Left hindlimb (tissue), 1 donor: ENCODE results near the gene RABGGTA.
"Not testable (repeated sequence)": the region's sequence is repeated elsewhere in the genome, so short reads cannot be mapped to it uniquely, and the experiment has no call there.

Source experiments
- DNase-seq: peaks from one replicate; pipeline ENCODE4 v3.0.0-alpha.2; 2018

Gene RABGGTA

DNA sequence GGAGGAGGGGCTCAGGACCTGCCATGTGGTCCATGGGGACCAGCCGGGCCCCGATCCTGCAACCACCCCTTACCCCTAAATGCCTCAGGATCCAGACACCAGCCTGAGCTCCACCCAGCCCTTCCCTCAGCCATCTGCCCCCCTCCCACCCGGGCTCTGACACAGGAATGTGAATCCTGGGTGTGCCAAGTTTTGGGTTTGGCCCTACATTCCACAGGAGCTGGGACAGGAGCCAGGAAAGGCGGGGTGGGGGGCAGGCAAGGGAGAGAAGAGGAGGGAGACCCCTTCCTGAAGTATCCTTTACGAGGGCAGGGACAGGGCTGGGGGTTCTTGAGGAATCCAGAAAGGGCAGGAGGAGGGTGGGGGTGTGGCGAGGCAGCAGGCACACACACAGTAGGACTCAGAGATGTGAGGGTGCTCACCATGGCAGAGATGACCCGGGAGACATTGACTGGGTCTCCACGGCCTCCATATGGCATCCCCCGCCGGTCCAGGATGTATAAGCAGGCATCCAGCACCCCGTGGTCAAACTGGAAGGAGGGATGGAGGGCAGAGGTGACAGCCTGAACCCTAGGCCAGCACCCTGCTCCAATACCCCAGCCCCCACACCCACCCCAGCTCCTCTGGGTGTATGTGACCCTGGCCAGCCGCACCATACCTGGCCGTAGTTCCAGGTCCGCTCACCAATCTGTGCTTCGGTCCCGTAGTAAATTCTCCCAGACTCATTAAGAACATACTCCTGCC is 11.9 kb downstream of the RABGGTA start:
- DNase-seq, result peak; percentile 78

DNA sequence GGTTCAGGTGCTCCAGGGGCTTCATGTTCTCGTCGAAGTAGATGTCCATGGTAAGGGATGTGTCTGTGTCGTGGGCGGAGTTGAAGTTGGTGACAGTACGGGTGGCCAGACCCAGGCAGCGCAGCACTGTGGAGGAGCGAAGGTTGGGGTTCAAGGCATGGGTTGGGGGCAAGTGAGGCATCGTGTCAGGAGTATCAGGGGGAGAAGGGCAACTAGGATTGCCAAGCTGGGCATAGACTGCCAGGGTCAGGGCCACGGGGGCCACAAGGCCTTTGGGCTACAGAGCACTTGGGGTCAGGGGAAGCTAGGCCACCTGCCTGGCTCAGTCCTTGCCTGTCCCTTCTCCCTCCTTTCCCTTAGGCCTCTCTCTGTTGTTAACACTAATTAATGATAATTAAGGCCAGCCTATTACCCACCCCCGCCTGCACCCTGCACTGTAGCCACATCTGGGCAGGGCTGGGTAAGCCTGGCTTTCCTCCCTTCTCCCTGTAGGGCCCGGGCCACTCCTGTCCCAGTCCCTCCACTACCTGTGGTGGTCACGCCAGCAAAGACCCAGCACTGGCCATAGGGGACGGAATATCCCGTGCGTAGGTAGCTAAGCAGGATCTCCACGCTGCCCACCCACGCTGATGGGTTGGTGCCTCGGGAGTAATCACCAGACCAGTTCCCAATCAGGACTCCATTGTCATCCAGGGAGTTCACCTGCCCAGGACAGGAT is 12.7 kb downstream of the RABGGTA start:
- no peak for DNase-seq

DNA sequence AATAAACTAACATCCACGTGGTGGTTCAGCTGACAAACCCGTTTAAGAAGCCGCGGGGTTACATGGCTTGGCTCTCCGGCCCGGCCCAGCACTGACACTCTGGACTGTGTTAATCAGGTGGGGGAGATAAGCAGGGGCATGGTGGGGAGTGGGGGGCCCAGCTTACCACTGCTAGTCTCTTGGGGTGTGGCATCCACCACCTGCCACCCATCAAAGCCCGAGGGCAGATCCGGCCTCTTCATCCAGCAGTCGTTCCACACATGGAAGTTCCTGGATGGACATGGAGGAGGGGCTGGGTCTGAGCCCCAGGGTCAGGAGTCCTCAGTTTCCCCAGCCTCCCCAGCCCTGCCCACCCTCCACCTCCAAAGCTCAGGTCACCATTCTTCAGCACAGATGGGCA is 13.3 kb downstream of the RABGGTA start:
- DNase-seq, result no peak

DNA sequence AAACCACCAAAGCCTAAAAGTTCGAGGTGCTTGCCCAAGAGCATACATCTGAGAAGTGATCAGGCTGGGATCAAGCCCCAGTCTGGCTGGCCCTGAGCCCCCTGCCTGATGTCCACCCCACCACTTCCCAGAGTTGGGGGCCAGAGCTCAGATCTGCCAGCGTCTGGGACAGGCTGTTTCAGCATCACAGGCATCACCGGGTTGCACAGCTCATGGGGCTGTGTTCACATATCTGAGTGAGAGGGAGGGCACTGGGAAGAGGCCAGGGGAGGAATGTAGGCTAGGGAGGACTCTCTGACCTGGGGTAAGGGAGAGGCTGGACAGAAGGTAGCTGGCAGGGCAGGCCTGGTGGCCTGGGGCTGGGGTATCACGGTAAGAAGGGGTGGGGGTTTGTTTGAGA is 14.4 kb downstream of the RABGGTA start:
- no peak for DNase-seq

DNA sequence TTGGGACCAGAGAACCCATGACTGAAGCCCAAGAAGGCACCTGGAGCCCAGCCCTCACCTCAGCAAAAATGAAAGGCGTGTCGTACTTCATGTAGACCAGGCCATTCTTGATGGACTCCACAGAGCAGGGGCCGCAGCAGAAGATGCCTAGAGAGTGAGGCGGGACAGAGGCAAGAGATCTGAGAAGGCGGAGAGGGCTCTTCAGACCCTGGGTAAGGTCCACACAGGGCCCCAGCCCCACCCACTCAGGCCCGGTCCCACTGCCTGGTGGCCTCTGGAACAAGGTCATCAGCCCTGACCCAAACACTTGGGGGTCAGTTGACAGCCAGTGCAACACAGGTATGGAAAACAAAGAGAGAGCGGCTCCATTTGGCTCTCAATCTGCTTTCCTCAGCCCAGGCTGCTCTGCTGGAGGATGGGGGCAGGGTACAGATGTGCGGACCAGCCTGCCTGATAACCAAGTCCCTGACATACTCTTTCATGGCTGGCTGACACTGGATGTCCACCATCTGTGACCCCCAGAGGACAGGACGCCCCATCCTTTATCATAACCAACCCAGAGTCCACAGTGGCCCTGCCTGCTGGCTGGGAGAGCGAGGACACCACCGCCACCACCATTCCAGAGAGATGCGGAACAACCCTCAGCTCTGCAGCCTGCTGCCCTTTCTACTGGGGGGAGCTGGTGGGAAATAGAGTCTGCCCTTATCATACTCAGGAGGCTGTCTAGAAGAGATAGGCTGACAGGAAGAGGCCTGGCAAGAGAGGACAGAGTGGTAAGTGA is 15.3 kb downstream of the RABGGTA start:
- DNase-seq, result no peak

DNA sequence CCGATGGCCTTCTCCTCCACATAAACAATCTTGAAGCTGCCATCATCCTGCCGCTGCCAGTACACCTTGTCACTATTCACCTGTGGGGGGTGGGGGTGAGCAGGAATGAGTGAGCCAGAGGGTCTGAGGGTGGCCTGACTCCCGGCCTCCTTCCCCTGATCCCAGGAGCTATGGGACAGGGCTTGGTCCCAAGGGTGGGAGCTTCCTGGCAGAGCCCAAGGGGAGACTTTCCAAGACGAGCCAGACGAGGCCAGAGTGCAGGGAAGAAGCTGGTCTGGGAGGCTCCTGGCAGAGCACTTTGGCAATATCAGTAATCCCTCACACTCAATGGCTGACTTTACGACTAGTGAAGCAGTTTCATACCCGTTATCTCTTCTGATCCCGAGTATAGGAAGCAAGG is 16.0 kb downstream of the RABGGTA start:
- no peak for DNase-seq

DNA sequence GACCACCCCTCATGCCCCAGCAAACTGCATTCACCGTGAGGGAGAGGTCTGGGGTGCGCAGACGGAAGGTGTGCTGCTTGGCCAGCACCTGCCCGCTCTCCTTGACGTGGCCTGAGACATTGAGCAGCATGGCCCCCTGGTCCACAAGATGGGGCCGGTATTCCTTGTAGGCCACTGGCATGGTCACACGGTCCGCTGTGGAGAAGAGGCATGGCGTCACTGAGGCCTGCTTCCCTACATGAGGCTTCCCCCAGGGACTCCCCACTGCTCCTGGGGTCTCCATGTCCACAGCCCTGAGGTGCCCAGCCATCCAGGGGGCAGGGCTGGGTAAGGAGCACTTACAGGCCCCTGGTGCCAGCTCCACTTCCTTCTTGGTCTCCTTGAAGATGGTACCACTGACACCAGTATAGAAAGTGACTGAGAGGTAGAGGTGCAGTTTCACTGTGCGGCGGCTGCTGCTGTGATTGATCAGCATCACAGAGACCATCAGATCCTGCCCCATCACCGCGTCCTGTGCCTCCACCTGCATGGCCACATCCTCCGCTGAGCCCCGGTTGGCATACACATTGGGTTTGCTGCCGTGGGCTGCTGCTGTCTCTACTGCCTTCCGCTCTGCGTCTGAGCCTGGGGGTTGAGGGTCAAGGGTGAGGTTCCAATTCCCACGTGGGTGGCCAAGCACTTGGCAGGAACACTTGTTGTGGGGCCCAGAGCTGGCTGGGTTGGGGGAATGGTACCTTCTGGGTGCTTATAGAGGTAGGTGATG is 16.6 kb downstream of the RABGGTA start:
- no peak for DNase-seq

DNA sequence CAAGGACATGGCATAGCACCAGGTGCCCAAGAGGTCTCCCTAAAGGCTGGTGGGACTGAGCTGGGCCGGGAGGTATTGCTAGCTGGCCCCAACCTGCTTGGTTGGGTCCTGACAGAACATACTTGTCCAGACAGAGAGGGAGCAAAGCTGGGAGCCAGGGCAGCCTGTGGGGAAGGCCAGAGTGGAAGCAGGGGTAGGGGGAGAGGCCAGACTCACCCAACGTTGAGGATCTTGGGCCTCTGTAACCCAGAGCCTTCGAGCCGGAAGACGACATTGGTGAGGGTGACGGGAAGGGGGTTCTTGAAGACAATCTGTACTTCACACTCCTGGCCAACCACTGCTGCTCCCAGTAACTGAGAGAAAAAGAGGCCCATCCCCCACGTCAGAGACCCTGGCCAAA is 17.5 kb downstream of the RABGGTA start:
- DNase-seq, result no peak

DNA sequence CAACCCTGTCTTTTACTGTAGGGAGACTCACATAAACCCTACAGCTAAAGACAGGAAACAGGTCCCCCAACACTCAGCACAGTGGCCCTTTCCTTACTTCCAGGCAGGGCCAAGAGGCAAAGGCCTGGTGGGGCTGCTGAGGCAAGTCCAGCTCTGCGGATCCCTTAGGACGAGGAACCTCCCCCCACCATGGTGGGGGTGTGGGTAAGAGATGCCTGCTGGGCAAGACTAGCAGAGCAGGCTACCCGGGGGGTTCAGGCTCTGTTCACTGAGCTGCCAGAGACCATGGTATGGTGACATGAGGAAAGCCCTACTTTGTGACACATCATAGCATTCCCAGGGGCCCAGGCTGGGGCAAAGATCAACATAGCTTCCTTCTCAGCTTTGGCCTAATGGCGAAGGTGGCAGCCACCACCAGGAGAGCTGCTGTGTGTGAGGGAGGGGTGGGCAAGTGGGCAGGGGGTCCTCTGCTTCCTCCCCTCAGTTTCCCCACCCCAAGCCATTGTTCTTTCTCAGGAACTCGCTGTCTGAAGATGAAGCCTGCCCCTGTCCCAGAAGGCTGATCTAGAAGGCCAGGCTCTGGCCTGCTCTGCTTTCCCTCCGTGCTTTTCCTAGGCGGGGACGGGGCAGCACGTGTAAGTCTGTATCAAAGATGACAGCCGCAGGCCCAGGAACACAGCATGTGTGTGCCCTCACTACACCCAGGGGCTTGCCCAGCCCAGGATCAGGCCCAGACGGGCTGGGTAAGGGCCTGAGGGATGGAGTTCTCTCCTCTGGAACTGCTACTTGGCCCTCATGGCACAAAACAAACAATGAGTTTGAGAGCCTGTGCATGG is 18.9 kb downstream of the RABGGTA start:
- no peak for DNase-seq

DNA sequence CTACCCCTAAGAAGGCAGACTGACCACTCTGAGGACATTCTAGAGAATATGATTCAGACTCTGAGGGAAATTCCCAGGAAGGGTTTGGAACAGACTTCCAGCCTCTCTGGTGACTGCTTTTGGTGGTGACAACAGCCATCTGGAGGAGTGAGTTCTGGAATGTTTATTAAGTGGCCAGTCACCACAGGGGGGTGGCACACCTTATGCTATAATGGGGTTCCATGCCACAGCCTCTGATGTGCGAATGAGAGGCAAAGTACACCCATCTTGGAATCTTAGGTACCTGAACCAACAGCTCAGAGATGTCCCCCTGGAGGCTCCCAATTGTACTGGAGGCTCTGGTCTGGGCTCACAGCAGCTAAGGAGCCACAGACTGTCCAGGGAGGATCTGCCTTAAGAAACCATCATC is 19.5 kb downstream of the RABGGTA start:
- no peak for DNase-seq

DNA sequence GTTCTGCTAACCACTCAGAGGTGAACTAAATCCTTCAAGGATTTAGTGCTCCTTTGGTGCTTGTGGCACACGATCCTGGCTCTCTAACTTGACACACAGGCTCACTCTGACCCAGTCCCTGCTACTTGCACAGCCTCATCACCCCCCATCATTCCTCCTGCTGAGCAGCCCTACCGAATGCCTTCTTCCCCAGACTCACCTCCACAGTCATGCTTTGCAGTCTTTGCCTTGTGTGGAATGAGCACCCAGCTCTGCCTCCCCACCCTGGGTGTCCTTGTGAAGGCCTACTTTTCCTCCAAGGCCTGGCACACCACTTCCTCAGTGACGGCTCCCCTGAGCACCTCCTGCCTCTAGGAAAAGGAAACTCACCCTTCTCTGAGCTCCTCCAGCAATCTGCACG is 21.0 kb downstream of the RABGGTA start:
- DNase-seq, result no peak

DNA sequence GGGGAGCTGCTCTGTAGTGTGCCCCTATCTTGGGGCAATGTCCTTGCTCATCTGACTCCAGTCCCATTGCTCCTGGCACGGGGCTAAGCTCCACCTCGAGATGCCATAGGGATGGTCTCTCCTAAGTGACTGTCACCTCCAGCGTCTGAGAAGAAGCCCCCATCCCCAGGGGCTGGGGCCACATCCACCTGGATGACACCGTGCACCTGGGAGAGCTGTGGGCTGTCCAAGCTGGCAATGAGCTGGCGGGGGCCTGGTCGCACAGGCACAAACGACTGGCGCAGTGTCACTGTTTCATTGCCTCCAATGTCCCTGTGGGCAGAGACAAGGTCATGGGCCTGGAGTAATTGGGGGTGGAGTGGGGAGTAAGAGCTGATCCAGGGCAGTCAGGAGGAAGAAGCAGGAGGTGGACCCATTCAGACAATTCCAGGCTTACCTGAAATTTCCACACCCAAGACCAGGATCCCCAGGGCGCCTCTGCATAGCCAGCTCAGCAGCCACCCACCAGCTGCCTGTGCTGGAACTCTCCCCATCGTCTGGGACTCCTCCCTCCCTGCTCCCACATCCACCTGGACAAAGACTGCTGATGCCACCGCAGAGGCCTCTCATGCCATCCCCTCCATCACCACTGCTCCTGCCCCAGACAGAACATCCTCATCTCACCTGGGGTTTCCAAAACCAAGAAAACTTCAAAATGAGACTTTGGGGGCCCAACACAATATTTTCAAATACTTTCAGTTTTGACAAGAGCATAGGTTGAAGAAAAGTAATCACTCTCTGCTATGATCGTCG is 22.0 kb downstream of the RABGGTA start:
- no peak for DNase-seq

DNA sequence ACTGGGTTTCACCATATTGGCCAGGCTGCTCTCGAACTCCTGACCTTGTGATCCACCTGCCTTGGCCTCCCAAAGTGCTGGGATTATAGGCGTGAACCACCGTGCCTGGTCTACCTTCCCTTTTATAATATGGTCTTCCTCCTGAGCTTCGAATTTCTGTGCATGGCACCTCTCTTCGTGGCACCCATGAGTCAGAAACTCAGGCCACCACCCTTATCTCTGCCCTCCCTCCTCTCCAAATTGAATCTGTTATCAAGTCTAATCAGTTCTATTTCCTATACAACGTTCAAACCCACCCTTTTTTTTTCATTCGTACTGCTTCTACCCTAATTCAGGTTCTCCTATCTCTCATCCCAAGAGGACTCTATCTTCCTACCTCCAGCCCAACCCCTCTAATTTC is 24.0 kb downstream of the RABGGTA start:
- DNase-seq, result no peak

DNA sequence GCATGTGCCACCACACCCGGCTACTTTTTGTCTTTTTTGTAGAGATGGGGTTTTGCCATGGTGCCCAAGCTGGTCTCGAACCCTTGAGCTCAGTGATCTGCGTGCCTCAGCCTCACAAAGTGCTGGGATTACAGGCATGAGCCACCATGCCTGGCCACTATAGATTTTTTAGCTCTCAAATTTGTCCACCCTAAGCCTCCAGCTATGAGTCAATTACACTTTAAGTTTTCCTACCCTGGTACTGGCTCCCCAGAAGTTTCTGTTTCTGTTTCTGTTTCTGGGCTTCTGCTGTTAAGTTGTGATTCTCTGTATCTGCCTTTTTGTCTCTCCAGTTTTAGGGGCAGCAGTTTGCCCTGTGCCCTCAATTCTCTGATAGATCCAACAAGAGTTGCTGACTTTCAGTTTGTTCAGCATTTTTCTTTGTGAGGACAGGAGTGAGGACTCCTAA is 24.6 kb downstream of the RABGGTA start:
- no peak for DNase-seq

DNA sequence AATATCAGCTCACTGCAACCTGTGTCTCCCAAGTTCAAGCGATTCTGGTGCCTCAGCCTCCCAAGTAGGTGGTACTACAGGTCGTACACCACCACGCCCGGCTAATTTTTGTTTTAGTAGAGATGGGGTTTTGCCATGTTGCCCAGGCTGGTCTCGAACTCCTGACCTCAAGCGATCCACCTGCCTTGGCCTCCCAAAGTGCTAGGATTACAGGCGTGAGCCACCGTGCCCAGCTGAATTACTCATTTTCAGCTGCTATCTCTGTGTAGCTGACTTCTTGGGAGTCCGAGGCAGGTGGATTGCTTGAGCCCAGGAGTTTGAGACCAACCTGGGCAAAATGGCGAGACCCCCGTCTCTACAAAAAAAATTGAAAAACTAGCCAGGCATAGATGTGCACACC is 26.0 kb downstream of the RABGGTA start:
- not testable (repeated sequence) for DNase-seq

DNA sequence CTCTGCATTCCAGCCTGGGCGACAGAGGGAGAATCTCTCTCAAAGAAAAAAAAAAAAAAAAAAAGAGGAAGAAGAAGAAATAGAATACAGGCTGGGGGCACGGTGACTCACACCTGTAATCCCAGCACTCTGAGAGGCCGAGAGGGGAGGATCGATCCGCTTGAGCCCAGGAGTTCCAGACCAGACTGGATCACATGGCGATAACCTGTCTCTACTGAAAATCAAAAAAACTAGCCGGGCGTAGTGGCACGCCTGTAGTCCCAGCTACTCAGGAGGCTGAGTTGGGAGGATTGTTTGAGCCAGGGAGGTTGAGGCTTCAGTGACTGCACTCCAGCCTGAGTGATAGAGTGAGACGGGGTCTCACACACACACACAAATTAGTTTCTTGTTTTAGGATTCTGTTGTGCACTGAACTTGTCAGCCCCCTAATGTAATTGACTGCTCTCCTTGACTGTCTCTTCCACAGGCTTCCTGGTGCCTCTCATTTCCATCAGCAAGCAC is 28.0 kb downstream of the RABGGTA start:
- no peak for DNase-seq

DNA sequence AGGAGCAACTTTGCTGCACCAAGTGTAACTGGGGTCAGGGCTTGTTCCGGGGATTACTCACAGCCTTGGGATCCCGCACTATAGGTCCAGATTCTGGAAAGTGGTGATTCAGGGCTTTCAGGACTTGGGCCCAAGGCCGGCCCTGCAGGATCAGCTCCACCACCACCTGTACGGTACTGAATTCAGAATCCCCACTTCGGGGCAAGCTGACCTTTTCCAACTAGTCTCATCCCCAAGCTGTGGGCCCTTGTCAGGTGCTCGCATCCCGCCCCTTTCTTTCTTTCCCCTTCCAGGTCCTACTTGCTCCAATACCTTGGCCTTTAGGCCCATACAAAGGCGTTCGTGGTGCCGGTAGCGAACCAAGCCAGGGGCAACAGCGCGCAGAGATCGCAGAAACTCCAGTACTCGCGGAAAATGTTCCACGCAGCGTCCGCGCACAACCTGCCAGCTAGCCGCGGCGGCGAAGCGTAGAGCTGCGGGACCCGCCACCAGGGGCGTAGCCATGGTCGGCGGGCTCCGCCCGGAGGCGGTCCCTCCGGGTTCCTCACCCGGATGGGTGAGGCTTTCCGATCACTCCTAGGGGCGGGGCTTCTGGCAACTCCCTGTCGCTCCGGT is 29.5 kb downstream of the RABGGTA start:
- DNase-seq, result no peak

DNA sequence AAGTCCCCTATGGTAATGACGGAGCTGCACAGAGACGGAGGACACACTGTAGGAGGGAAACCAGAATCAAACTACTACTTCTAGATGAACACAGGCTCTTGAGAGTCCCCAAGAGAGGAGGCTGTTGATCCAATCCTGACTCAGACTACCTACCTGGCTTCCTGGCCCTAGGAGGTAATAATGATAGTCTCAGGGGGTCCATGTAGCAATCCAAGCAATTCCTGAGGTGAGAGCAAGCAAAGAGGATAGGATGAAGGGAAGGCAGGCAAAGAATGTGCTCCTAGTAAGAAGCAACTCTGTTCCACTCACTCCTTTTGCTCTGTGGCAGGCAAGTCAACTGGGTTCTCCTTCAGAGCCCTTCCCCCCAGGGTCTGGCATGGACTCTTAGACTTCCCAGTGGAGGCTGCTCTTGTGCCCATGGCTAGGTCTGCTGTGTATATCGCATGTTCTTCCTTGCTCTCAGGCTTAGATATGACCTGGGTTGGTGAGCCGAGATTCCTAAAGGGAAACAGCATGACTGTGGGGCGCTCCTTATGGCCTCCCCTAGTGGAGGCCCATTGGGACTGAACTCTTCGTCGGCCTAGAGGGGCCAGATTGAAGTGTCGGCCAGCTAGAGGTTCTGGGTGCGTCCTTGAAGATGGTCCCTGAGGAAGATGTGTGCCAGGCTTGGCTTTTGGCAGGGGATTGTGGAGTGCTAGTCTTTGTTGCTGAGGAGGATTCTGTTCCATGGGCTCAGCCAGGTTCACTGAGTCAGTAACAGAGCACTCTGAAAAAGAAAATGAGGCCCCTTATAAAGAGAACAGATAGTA is 31.1 kb downstream of the RABGGTA start:
- DNase-seq, result no peak

DNA sequence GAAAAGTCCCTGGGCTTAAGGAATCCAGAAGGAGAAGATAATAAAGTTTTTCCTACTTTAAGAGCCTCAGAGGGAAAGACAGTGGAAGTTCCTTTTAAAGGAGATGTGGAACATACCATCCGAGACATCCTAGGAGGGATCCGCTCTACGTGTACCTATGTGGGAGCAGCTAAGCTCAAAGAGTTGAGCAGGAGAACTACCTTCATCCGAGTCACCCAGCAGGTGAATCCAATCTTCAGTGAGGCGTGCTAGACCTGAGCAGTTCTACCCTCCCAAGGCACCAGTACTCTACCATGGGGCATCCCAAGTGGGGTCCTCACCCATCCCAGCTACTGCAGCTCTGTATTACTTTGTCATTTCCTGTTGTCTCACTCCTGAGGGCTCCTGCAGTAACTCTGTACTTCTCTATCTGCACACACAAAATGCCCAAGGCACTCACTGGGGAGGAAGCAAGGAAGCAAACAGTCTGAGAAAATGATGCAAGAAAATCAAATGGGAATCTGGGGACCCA is 32.8 kb downstream of the RABGGTA start:
- no peak for DNase-seq
